ENCODE results near the gene TFCP2L1.
"Not testable (repeated sequence)": the region's sequence is repeated elsewhere in the genome, so short reads cannot be mapped to it uniquely, and the experiment has no call there.

Gene TFCP2L1
- total RNA-seq: 0.31 to 0.61 reads per million in 2 donors

DNA sequence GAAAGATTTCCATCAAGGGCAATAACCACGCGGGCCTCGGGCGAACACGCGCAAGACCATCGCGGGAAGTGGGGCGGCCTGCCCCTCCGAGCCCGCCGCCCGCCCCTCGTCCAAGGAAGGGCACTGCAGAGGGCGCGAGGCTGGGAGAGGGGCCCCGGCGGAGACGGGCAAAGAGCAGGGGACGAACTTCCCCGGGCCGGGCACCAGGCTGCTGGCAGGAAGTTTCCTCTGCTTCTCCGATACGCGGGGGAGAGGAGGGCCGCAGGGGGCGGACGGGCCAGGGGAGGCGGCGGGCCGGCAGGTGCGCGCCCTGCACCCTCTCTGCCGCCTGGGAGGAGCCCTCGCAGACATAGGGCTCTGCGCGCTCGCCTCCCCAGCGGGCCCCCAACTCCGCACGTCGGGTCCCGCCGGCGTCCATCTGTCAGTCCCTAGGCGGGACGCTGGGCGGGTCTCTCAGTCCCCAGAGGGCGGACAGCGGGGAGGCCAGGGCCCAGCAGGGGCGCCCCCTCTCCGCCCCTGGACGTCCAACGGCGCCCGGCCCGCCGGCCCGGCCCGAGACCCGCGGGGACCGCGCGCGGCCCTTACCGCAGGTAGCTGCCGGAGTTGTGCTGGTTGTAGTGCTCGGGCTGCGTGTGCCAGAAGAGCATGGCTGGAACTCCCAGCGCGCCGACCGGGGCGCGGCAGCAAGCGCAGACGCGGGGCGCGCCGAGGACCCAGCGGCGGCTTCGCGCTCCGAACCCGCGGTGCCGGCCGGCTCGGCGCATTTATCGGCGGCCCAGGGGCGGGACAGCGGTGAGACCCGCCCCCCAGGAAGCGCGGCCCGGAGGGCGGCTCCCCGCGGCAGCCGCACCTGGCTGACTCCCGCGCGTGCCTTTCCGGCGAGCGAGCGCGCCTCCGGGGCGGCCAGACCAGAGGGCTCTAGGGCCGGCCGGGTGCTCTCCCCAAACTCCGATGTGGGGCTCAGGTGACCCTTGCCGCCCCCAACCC, at the start of gene TFCP2L1:
Gene TFCP2L1 (minus strand): TSS at position 740 of the 987 bp plus-strand sequence. CDS start 93 bp downstream, at position 647.
- DNase-seq: peak in 1 of 5 experiments; percentile 31

DNA sequence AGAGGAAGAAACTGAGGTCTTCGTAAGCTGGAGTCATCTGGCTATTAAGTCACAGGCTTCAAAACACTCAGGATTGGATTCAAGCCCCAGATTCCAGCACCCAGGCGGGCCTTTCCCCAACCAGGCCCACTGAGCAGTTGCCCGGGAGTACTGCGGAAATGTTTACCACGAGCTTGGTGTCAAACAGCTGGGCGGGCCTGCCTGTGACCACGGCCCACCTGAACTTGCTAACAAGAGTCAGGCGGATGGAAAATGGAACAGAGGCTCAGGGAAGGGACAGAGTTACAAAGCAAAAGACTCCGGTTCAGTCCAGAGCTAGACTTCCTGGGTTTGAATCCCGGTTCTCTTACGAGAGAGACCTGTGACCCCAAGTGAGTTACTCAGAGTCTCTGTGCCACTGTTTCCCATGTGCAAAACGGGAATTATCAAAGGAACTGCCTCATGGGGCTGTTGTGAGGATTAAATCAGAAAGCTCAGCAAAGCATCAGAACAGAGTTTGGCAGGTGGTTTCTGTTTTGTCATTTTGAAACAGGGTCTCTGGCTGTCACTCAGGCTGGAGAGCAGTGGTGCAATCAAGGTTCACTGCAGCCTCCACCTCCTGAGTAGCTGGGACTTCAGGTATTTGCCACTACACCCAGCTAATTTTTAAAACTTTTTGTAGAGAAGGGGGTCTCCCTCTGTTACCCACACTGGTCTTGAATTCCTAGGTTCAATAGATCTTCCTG, 49.0 kb upstream of the TFCP2L1 start:
- peak in 1 of 5 experiments; percentile 38 for DNase-seq

DNA sequence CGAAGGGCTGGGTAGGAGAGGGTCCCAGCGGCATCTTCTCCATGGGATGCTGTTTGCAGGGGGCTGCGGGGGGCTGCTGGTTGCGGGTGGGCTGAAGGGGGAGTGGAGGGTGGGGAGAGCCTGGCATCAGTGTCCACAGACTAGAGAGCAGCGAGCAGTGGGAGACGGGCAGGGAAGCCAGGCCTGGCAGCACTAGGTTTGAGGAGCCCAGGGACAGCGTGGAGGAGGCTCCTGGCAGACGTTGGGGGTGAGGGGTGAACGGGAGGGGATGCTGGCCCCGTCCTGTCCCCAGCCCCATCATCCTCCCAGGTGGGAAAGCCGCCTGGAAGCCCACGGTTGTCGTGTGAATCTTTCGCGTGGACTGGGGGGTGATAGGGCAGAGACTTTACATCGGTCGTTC, 48.2 kb upstream of the TFCP2L1 start:
- DNase-seq: no peak

DNA sequence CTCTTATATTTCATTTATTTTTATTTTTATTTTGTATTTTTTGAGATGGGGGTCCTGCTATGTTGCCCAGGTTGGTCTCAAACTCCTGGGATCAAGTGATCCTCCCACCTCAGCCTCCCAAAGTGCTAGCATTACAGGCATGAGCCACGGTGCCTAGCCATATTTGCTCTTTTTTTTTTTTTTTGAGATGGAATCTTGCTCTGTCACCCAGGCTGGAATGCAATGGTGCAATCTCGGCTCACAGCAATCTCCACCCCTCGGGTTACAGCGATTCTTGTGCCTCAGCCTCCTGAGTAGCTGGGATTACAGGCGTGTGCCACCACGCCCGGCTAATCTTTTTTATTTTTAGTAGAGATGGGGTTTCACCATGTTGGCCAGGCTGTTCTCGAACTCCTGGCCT, 46.3 kb upstream of the TFCP2L1 start:
- DNase-seq: not testable (repeated sequence)

GRCh38 chr2:121330921-121331320, 45.9 kb upstream of the TFCP2L1 start:
- DNase-seq: no peak

GRCh38 chr2:121329786-121330185, 44.8 kb upstream of the TFCP2L1 start:
- DNase-seq: no peak

DNA sequence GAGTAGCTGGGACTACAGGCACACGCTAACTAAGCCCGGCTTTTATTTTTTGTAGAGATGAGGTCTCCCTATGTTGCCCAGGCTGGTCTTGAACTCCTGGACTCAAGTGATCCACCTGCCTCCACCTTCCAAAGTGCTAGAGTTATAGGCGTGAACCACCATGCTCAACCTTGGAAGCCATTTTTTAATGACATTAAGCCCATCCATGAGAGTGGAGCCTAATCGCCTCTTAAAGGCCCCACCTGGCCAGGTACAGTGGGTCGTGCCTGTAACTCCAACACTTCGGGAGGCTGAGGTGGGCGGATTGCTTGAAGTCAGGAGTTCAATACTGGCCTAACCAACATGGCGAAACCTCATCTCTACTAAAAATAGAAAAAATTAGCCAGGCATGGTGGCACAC, 41.6 kb upstream of the TFCP2L1 start:
- DNase-seq: no peak

DNA sequence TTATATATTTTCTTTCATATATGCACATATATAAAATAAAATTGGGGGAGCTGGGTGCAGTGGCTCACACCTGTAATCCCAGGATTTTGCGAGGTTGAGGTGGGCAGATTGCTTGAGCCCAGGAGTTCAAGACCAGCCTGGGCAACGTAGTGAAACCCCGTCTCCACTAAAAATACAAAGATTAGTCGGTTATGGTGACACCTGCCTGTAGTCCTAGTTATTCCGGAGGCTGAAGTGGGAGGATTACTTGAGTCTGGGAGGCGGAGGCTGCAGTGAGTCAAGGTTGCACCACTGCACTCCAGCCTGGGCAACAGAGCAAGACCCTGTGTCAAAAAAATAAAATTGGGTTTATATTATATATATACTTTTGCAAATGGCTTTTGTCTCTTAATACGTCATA, 39.6 kb upstream of the TFCP2L1 start:
- DNase-seq: no peak

- no peak for DNase-seq
These were observed 36.5 kb upstream of the TFCP2L1 start for GRCh38 chr2:121321476-121321875.

- no peak for DNase-seq
These were observed 34.9 kb upstream of the TFCP2L1 start for GRCh38 chr2:121319941-121320340.

DNA sequence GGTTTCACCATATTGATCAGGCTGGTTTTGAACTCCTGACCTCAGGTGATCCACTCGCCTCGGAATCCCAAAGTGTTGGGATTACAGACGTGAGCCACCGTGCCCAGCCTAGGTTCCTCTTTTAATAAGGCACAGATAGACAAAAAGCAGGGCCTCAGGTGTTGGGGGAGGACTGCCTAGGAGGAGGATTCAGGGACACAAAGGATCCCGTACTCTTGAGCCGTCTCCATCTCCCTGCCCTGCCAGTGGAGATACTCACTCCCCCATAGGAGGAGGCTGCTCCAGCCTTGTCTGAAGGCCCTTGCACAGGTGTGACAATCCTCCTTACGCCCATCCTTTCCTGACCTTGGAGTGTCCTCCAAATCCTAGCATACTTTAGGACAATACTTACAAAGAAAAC, 32.0 kb upstream of the TFCP2L1 start:
- DNase-seq: no peak

DNA sequence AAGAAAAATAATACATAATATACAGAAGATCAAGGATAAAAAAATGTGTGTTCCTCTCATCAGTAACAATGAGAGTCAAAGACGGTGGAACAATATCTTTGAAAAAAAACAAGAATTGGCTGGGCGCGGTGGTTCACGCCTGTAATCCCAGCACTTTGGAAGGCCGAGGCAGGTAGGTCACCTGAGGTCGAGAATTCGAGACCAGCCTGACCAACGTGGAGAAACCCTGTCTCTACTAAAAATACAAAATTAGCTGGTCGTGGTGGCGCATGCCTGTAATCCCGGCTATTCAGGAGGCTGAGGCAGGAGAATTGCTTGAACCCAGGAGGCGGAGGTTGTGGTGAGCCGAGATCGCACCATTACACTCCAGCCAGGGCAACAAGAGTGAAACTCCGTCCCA, 28.7 kb upstream of the TFCP2L1 start:
- DNase-seq: not testable (repeated sequence)

DNA sequence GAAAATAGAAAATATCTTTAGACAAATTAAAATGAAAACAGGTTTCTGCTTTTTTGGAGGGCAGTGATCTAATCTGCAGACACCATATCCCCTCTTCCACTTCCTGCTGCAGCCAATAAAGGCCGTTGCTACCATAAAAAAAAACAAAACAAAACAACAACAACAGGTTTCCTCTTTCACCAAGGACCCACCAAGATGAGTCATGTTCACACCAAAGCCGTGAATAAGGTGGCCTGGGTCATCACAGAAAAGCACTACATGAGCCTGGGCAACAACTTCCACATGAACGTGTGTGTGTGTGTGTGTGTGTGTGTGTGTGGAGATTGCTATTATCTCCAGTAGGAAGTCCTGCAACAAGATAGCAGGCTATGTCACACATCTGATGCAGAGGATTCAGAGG, 24.8 kb upstream of the TFCP2L1 start:
- DNase-seq: peak in 2 of 5 experiments; percentile 18 to 55

DNA sequence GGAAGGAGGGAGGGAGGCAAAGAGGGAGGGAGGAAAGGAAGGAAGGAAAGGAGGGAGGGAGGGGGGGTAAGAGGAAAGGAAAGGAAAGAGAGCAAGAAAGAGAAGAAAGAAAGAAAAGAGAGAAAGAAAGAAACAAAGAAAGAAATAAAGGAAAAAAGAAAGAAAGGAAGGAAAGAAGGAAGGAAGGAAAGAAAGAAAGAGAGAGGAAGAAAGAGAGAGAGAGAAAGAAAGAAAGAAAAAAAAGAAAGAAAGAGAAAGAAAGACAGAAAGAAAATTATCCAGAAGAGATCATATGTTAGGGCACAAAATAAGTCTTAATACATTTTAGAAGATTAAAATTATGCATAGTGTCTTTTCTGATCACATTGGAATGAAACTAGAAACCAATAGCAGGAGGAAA, 24.3 kb upstream of the TFCP2L1 start:
- DNase-seq: no peak

DNA sequence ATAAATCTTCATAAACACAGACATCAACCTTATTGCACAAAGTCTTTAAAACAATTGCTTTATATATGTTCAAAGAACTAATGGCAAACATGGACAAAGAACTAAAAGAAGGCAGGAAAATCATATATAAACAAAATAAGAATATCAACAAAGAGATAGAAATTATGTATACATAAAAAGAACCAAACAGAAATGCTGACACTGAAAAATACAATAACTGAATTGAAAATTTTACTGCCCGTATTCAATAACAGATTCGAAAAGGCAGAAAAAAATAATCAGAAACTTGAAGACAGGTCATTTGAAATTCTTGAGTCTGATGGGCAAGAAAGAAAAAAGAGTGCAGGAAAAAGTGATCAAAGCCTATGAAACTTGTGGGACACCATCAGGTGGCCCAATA, 22.0 kb upstream of the TFCP2L1 start:
- DNase-seq: no peak

GRCh38 chr2:121304941-121305340, 19.9 kb upstream of the TFCP2L1 start:
- DNase-seq: no peak

GRCh38 chr2:121303531-121304263, 18.7 kb upstream of the TFCP2L1 start:
- DNase-seq: no peak

DNA sequence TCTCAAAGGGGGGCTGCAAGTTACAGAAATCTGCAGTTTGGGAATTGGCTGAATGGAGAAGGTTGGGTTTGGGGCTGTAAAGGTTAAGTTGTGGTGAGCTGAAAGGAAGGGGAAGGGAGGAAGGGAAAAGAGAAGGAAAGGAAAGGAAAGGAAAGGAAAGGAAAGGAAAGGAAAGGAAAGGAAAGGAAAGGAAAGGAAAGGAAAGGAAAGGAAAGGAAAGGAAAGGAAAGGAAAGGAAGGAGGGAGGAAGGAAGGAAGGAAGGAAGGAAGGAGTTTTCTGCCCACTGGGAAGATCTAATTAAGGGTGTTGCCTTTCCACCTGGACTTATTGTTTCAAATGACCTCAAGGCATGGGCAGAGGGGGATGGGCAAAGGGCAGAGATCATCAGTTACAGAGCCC, 16.2 kb upstream of the TFCP2L1 start:
- not testable (repeated sequence) for DNase-seq

- no peak for DNase-seq
These were observed 13.5 kb upstream of the TFCP2L1 start for GRCh38 chr2:121298476-121298875.

GRCh38 chr2:121297866-121298265, 12.9 kb upstream of the TFCP2L1 start:
- DNase-seq: not testable (repeated sequence)

- DNase-seq: no peak
These were observed 12.3 kb upstream of the TFCP2L1 start for GRCh38 chr2:121297217-121297830.

GRCh38 chr2:121295911-121296650, 11.1 kb upstream of the TFCP2L1 start:
- no peak for DNase-seq
